Measurements from ENCODE around the gene DHDH.
A peak's percentile ranks its signal among the peaks of the same experiment; 100 is the strongest.

Gene DHDH

DNA sequence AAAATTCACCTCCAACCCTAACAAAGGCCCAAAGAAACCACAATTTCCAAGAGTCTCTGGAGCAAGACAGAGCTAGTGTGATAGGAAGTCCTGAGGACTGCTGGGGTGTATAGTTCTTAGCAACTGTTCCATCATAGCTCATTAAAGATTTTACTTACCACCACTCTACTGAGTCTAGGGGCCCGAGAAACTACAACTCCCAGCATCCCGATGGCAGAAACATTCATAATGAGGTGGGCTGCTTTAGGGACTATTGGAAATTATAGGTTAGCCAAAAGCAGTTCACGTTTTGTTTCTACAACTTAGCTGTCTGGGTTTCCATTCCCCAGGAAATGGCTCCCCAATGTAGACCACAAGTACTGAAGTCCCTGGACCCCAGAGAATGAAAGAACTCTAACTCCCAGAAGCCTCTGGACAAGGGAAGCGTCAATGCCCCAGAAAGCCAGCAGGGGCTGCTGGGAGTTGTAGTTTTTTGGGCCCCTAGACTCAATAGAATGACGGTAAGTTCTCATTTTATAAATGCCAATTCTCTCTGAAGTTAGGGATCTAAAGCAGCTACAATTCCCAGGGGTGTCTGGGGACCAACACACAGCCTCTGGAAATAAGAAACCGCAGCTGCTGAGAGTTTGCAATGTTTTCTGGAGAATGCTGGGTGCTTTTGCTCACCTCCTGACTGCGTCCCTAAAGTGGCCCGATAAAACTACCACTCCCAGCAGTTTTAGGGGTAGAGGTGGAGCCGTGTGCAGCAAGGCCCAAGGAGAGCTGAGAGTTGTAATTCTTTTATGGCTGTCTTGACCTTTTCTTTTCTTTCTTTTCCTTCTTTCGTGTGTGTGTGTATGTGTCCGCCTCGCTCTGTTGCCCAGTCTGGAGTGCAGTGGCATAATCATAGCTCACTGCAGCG, 42.7 kb downstream of the DHDH start:
- H3K4me2 ChIP-seq (ENCODE audit: low read depth, low read length, poor library complexity, severe bottlenecking) = no peak overlapping the region
- no peaks in the 10 kb centered on the region for H3K9me3 ChIP-seq (ENCODE audit: insufficient read depth, low read length)
- no peaks in the 10 kb centered on the region for H3K9me2 ChIP-seq (replicated peaks; ENCODE audit: insufficient read depth, low read length)
- H3K36me3 ChIP-seq (ENCODE audit: low read length) = no peaks in the 10 kb centered on the region
- peaks cover 2% of the 10 kb centered on the region; the same call in 1 of the 2 replicates for H3F3A ChIP-seq (ENCODE audit: insufficient read depth)
- H3K9ac ChIP-seq (ENCODE audit: low read length) = no peak overlapping the region
- H3K4me3 ChIP-seq (ENCODE audit: insufficient read depth, low read length, poor library complexity, severe bottlenecking) = no peak overlapping the region
- no peaks in the 10 kb centered on the region for H3K79me2 ChIP-seq (ENCODE audit: insufficient read depth, low read length)
- peak overlapping the region; percentile 67 for H2AFZ ChIP-seq (ENCODE audit: low read depth, low read length, severe bottlenecking)
- no peaks in the 10 kb centered on the region for H3K27me3 ChIP-seq (ENCODE audit: low read length)
- H3K27ac ChIP-seq (ENCODE audit: low read depth, low read length) = no peak overlapping the region
- no peaks in the 10 kb centered on the region for H4K20me1 ChIP-seq (ENCODE audit: low read depth, low read length)
- TF ChIP-seq EZH2phosphoT487 (conservative IDR thresholded peaks at IDR 0.05; ENCODE audit: low read length) = no peak
- no peak for TF ChIP-seq CTCF (IDR thresholded peaks at IDR 0.05; ENCODE audit: insufficient read depth, low read length, poor library complexity, severe bottlenecking)

GRCh38 chr19:48977061-48977460, 43.6 kb downstream of the DHDH start:
- H3K9me2 ChIP-seq (replicated peaks; ENCODE audit: insufficient read depth, low read length) = no peaks in the 10 kb centered on the region
- no peaks in the 10 kb centered on the region for H3K36me3 ChIP-seq (ENCODE audit: low read length)
- H3K79me2 ChIP-seq (ENCODE audit: insufficient read depth, low read length) = no peaks in the 10 kb centered on the region
- TF ChIP-seq CTCF (IDR thresholded peaks at IDR 0.05; ENCODE audit: insufficient read depth, low read length, poor library complexity, severe bottlenecking) (no peak), EZH2phosphoT487 (conservative IDR thresholded peaks at IDR 0.05; ENCODE audit: low read length) (no peak)
- H4K20me1 ChIP-seq (ENCODE audit: low read depth, low read length) = no peaks in the 10 kb centered on the region
- no peak overlapping the region for H2AFZ ChIP-seq (ENCODE audit: low read depth, low read length, severe bottlenecking)
- H3K4me3 ChIP-seq (ENCODE audit: insufficient read depth, low read length, poor library complexity, severe bottlenecking) = no peak overlapping the region
- no peak overlapping the region for H3K9ac ChIP-seq (ENCODE audit: low read length)
- no peaks in the 10 kb centered on the region for H3F3A ChIP-seq (ENCODE audit: insufficient read depth)
- H3K4me2 ChIP-seq (ENCODE audit: low read depth, low read length, poor library complexity, severe bottlenecking) = no peak overlapping the region
- no peaks in the 10 kb centered on the region for H3K27me3 ChIP-seq (ENCODE audit: low read length)
- no peaks in the 10 kb centered on the region for H3K9me3 ChIP-seq (ENCODE audit: insufficient read depth, low read length)
- no peak overlapping the region for H3K27ac ChIP-seq (ENCODE audit: low read depth, low read length)

GRCh38 chr19:48982280-48982679, 48.8 kb downstream of the DHDH start:
- Histone ChIP-seq H3F3A (ENCODE audit: insufficient read depth) (no peaks in the 10 kb centered on the region), H3K9me2 (replicated peaks; ENCODE audit: insufficient read depth, low read length) (no peaks in the 10 kb centered on the region), H4K20me1 (ENCODE audit: low read depth, low read length) (no peaks in the 10 kb centered on the region), H3K79me2 (ENCODE audit: insufficient read depth, low read length) (no peaks in the 10 kb centered on the region), H3K4me2 (ENCODE audit: low read depth, low read length, poor library complexity, severe bottlenecking) (no peak overlapping the region), H2AFZ (ENCODE audit: low read depth, low read length, severe bottlenecking) (no peak overlapping the region), H3K27ac (ENCODE audit: low read depth, low read length) (no peak overlapping the region), H3K27me3 (ENCODE audit: low read length) (no peaks in the 10 kb centered on the region), H3K9me3 (ENCODE audit: insufficient read depth, low read length) (no peaks in the 10 kb centered on the region), H3K36me3 (ENCODE audit: low read length) (no peaks in the 10 kb centered on the region), H3K4me3 (ENCODE audit: insufficient read depth, low read length, poor library complexity, severe bottlenecking) (no peak overlapping the region), H3K9ac (ENCODE audit: low read length) (no peak overlapping the region)
- no peak for TF ChIP-seq EZH2phosphoT487 (conservative IDR thresholded peaks at IDR 0.05; ENCODE audit: low read length)
- TF ChIP-seq CTCF (IDR thresholded peaks at IDR 0.05; ENCODE audit: insufficient read depth, low read length, poor library complexity, severe bottlenecking) = no peak
